Upper lobe of left lung (tissue), 6 donors: ENCODE measurements around the gene PGS1. TPM values are rescaled to one million over a fixed set of nuclear protein-coding genes. Genes with fewer than 3 reads are reported as not detected.
A peak's percentile ranks its signal among the peaks of the same experiment; 100 is the strongest.

ENCODE experiments used
- ATAC-seq, 2 donors: fragments of 200-7000 bp; cut with Tn5 transposase; one replicate each; pipeline ENCODE4 v1.9.1; 2022; ENCODE audit warnings: mild to moderate bottlenecking in 2 of 2, moderate library complexity in 2 of 2; ENCODE audit not compliant: low FRiP score in 2 of 2
- DNase-seq, 2 donors: peaks; one replicate each; pipeline ENCODE4 v3.0.0-alpha.2; 2019 to 2020
- H3K27ac ChIP-seq, 4 donors: fragments of 200-600 bp; sonication (generic); one replicate each; pipeline ENCODE4 v1.5.1; 2016 to 2019
- H3K27me3 ChIP-seq, 4 donors: fragments of 200-600 bp; sonication (generic); one replicate each; pipeline ENCODE4 v1.5.1; 2017 to 2019
- H3K36me3 ChIP-seq, 4 donors: fragments of 200-600 bp; sonication (generic); one replicate each; pipeline ENCODE4 v1.5.1; 2016 to 2019
- H3K4me1 ChIP-seq, 4 donors: fragments of 200-600 bp; sonication (generic); one replicate each; pipeline ENCODE4 v1.5.1; 2018 to 2019
- H3K4me3 ChIP-seq, 4 donors: fragments of 200-600 bp; sonication (generic); one replicate each; pipeline ENCODE4 v1.5.1; 2017 to 2019; ENCODE audit warnings: mild to moderate bottlenecking in 2 of 4, moderate library complexity in 1 of 4
- H3K9me3 ChIP-seq, 4 donors: fragments of 200-600 bp; sonication (generic); one replicate each; pipeline ENCODE4 v1.5.1; 2018 to 2019
- EP300 ChIP-seq, 4 donors: sonication (generic); formaldehyde crosslinking; IDR thresholded peaks; one replicate each; pipeline ENCODE4 v1.5.1; 2017; ENCODE audit warnings: antibody characterized with exemption in 4 of 4, control low read depth in 2 of 4
- POLR2A ChIP-seq, 4 donors: fragments of 450-650 bp; IDR thresholded peaks; one replicate each; pipeline ENCODE4 v1.5.1; 2016 to 2017; ENCODE audit warnings: antibody characterized with exemption in 4 of 4, mild to moderate bottlenecking in 2 of 4
- POLR2AphosphoS5 ChIP-seq, 2 donors: sonication (generic); formaldehyde crosslinking; IDR thresholded peaks; one replicate each; pipeline ENCODE4 v1.5.1; 2017; ENCODE audit warnings: antibody characterized with exemption in 2 of 2
- WGBS, 2 donors: methylation state at CpG; one replicate each; pipeline ENCODE4 v1.1.5; 2017 to 2018; 5-methylcytosine and 5-hydroxymethylcytosine counted together
- total RNA-seq, 6 donors: library from RNA; depleted of rRNA in 4 of 6; stranded (reverse); fragments of >200 nt in 4 of 6; gene quantifications; one replicate each; pipeline versions ENCODE4 v1.1.0 to v1.2.1, GENCODE V29; 2016 to 2021
- TF ChIP-seq, protein P1 (sequence below), 6 experiments: fragments of 450-650 bp in 4 of 6; fragments of 200-600 bp in 2 of 6; sonication (generic) in 2 of 6; IDR thresholded peaks; one replicate each; pipeline ENCODE4 v1.5.1; 2016 to 2019; ENCODE audit warnings: antibody characterized with exemption in 6 of 6
- donor health status: DM: no; HTN: no; CAD: no; lungs with moderate emphysema.
- donor health status: DM: no; HTN: yes; CAD: no; lungs with severe emphysema.

PGS1 gene
- total RNA-seq, 6 donors from 2014 or later = 79.2 to 348 (median 92.3) TPM

DNA sequence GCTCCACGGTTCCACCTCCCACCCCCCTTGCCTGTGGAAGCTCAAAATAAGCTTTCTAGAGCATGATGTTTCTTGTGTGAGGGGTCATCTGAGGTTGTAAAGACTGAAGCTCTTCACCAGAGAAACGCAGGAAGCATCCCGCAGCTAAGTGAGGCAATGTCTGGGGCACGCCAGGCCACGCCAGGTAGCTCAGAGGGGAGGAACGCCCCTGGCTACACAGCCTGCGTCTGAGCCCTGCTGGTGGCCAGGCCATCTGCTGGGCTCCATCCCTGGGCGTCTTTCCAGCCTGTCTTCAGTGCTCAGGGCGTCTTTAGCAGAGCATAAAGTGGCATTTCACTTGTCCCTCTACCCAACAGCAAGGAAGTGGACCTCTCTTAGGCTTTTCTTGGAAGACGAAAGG lies 33.8 kb upstream of the PGS1 start:
- peak overlapping the region in 3 of 4 donors; percentile 16 to 75 (median 38) for H3K27ac ChIP-seq
- no peak for ATAC-seq
- WGBS, 2 donors = 80 to 85% methylated on average over 8 to 10 of the region's 10 CpGs
- H3K4me1 ChIP-seq = peaks cover 57 to 70% (median 65%) of the 10 kb centered on the region in 4 donors
- DNase-seq = no peak
- H3K36me3 ChIP-seq = no peaks in the 10 kb centered on the region
- H3K9me3 ChIP-seq = no peaks in the 10 kb centered on the region
- no peak overlapping the region for H3K4me3 ChIP-seq
- H3K27me3 ChIP-seq = no peaks in the 10 kb centered on the region
- TF ChIP-seq EP300 (IDR thresholded peaks at IDR 0.05) (no peak), POLR2AphosphoS5 (IDR thresholded peaks at IDR 0.05) (no peak), POLR2A (IDR thresholded peaks at IDR 0.05) (no peak)
- TF ChIP-seq, protein P1, sequence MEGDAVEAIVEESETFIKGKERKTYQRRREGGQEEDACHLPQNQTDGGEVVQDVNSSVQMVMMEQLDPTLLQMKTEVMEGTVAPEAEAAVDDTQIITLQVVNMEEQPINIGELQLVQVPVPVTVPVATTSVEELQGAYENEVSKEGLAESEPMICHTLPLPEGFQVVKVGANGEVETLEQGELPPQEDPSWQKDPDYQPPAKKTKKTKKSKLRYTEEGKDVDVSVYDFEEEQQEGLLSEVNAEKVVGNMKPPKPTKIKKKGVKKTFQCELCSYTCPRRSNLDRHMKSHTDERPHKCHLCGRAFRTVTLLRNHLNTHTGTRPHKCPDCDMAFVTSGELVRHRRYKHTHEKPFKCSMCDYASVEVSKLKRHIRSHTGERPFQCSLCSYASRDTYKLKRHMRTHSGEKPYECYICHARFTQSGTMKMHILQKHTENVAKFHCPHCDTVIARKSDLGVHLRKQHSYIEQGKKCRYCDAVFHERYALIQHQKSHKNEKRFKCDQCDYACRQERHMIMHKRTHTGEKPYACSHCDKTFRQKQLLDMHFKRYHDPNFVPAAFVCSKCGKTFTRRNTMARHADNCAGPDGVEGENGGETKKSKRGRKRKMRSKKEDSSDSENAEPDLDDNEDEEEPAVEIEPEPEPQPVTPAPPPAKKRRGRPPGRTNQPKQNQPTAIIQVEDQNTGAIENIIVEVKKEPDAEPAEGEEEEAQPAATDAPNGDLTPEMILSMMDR (IDR thresholded peaks at IDR 0.05) = no peak

GRCh38 chr17:78345172-78345571 lies 33.3 kb upstream of the PGS1 start:
- no peaks in the 10 kb centered on the region for H3K27me3 ChIP-seq
- H3K27ac ChIP-seq = peak overlapping the region; percentile 8 to 75 (median 27)
- no peak overlapping the region for H3K4me3 ChIP-seq
- DNase-seq (no peak), ATAC-seq (no peak)
- no peak for TF ChIP-seq POLR2AphosphoS5 (IDR thresholded peaks at IDR 0.05)
- TF ChIP-seq POLR2A (IDR thresholded peaks at IDR 0.05) = no peak
- TF ChIP-seq, protein P1 (IDR thresholded peaks at IDR 0.05) = no peak
- no peak for TF ChIP-seq EP300 (IDR thresholded peaks at IDR 0.05)
- H3K36me3 ChIP-seq = no peaks in the 10 kb centered on the region
- H3K4me1 ChIP-seq = peaks cover 60 to 75% (median 69%) of the 10 kb centered on the region in 4 donors
- 62 to 70% methylated on average over 8 of the region's 8 CpGs for WGBS, 2 donors
- H3K9me3 ChIP-seq = no peaks in the 10 kb centered on the region

DNA sequence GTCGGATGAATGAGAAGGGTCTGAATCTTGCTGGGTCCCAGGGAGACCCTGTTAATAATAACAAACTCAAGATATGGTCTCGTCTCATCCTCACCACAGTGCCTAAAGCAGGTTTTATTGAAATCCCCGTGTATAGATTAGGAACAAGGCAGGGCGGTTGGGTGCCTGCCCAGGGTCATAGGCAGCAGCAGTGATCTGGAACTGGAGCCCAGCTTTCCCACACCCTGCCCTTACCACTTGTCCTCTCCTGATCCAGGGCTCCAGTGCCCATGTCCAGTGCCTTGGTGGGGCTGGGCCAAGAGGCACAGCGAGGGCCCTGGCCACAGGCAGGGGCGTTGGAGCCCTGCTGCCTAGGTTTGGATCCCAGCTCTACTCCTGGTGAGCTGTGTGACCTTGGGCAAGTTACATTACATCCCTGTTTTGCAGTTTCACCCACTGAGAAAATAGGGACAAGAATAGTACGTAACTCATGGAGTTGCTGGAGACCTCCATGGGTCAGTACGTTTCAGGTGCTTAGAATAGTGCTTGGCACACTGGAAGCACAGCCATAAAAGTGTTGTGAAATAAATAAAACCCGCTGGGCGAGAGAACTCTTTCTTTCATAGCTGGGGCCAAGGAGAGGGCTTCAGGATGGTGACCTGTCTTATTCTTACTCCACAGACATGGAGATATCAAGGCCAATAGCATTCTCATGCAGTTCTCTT lies 32.5 kb upstream of the PGS1 start:
- TF ChIP-seq POLR2AphosphoS5 (IDR thresholded peaks at IDR 0.05) = no peak
- Histone ChIP-seq H3K4me3 (no peak overlapping the region), H3K9me3 (no peaks in the 10 kb centered on the region), H3K36me3 (no peaks in the 10 kb centered on the region), H3K4me1 (peaks cover 67 to 83% (median 76%) of the 10 kb centered on the region in 4 donors), H3K27me3 (no peaks in the 10 kb centered on the region), H3K27ac (peak overlapping the region in 2 of 4 donors; percentile 9 to 75)
- ATAC-seq = no peak
- no peak for DNase-seq
- WGBS, 2 donors = 75 to 76% methylated on average over 8 to 10 of the region's 10 CpGs

- Histone ChIP-seq H3K4me1 (peaks cover 68 to 84% (median 77%) of the 10 kb centered on the region in 4 donors), H3K9me3 (no peaks in the 10 kb centered on the region), H3K27me3 (no peaks in the 10 kb centered on the region), H3K27ac (no peak overlapping the region), H3K4me3 (no peak overlapping the region), H3K36me3 (no peaks in the 10 kb centered on the region)
- no peak for DNase-seq
- TF ChIP-seq, protein P1 (IDR thresholded peaks at IDR 0.05) = no peak
- TF ChIP-seq POLR2AphosphoS5 (IDR thresholded peaks at IDR 0.05) (no peak), EP300 (IDR thresholded peaks at IDR 0.05) (no peak), POLR2A (IDR thresholded peaks at IDR 0.05) (no peak)
- WGBS, 2 donors = 94 to 95% methylated on average over 13 of the region's 13 CpGs
- no peak for ATAC-seq
Measured at GRCh38 chr17:78346605-78347250, 31.7 kb upstream of the PGS1 start.

DNA sequence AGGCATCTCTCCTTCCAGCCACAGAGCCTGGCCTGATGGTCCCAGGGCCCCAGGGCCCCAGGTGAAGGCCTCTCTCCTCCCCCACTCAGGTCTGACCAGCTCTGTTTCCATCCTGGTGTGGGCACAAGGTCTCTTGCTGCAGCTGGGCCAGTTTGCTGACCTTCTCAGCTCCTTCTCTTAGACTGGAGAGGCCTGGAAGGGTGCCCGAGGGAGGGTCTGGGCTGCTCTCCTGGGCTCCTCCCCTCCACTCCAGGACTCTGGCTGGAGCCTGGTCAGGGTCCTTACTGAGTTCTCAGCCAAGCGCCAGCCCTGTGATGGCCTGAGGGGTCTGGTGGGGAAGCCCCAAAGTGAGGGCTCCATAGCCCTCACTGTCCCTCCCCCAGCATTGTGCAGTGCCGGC lies 31.0 kb upstream of the PGS1 start:
- no peak for ATAC-seq
- no peaks in the 10 kb centered on the region for H3K36me3 ChIP-seq
- H3K4me3 ChIP-seq = no peak overlapping the region
- H3K27me3 ChIP-seq = no peaks in the 10 kb centered on the region
- H3K9me3 ChIP-seq = no peaks in the 10 kb centered on the region
- H3K27ac ChIP-seq = no peak overlapping the region
- TF ChIP-seq POLR2AphosphoS5 (IDR thresholded peaks at IDR 0.05) (peak in 1 of 2 donors; percentile 9), EP300 (IDR thresholded peaks at IDR 0.05) (no peak), POLR2A (IDR thresholded peaks at IDR 0.05) (no peak)
- TF ChIP-seq, protein P1 (IDR thresholded peaks at IDR 0.05) = no peak
- DNase-seq = peak in 1 of 2 donors; percentile 89
- WGBS, 2 donors = 62% methylated on average over 2 of the region's 3 CpGs; no CpG with 5 or more reads in 1 of the 2 donors
- peaks cover 68 to 86% (median 79%) of the 10 kb centered on the region in 4 donors for H3K4me1 ChIP-seq
